ENCODE results near the gene SUCO. TPM values are rescaled to one million over a fixed set of nuclear protein-coding genes. Genes with fewer than 3 reads are reported as not detected.
"Not testable (repeated sequence)": the region's sequence is repeated elsewhere in the genome, so short reads cannot be mapped to it uniquely, and the experiment has no call there.

Gene SUCO
- total RNA-seq, 1 donor from 2014 or later, result 40.4 TPM

- no peak overlapping the region for H3K27ac Mint-ChIP-seq
- H3K27me3 Mint-ChIP-seq (ENCODE audit: insufficient read depth), result no peaks in the 10 kb centered on the region
- no peak for DNase-seq (ENCODE audit: low spot score)
- intact Hi-C loops (cut with micrococcal nuclease), result no loop called here
- H3K4me1 Mint-ChIP-seq (ENCODE audit: low read depth), result peaks cover 24% of the 10 kb centered on the region
- peaks cover 37% of the 10 kb centered on the region for H3K36me3 Mint-ChIP-seq (ENCODE audit: low read depth)
- no peak overlapping the region for H3K4me3 Mint-ChIP-seq
- H3K9me3 Mint-ChIP-seq, result no peaks in the 10 kb centered on the region
Measured at GRCh38 chr1:172607145-172607544, 74.2 kb downstream of the SUCO start.

DNA sequence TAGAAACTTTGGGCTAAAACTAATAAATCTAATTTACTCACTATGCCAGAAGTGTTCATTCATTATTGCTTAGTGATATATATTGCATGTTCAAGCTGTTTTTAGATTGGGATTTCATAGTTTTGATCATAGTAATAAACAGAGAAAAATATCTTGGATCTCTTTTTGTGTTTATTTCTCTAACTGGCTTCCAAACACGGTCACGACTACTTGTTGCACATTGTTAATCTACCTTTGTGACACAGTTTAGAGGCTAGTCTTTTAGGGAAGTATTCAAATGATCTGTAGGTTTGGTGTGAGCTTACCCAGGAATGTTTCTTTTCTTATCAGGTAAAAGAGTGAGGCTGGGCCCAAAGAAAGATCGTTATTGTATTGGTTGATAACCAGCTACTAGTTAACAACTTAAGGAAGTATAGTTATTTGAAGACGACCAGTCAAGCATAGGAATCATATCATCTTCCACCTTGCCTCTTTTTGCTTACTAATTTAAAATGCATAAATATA, 75.2 kb downstream of the SUCO start:
- Mint-ChIP-seq H3K27me3 (ENCODE audit: insufficient read depth) (no peaks in the 10 kb centered on the region), H3K36me3 (ENCODE audit: low read depth) (peaks cover 35% of the 10 kb centered on the region), H3K27ac (no peak overlapping the region), H3K4me3 (no peak overlapping the region), H3K4me1 (ENCODE audit: low read depth) (peaks cover 24% of the 10 kb centered on the region), H3K9me3 (peaks cover under 1% of the 10 kb centered on the region)
- intact Hi-C loops (cut with micrococcal nuclease), result loop anchor here (2.0 kb wide), 1 partner anchor 19 kb away; no protein-coding TSS in a partner anchor
- no peak for DNase-seq (ENCODE audit: low spot score)

- intact Hi-C loops (cut with micrococcal nuclease), result loop anchor here (1.0 to 2.0 kb wide), 4 partner anchors 17 to 119 kb away; partner anchors contain the start of gene FASLG
- H3K9me3 Mint-ChIP-seq, result peaks cover 4% of the 10 kb centered on the region
- H3K27ac Mint-ChIP-seq, result no peak overlapping the region
- DNase-seq (ENCODE audit: low spot score), result no peak
- peaks cover 36% of the 10 kb centered on the region for H3K36me3 Mint-ChIP-seq (ENCODE audit: low read depth)
- no peak overlapping the region for H3K4me3 Mint-ChIP-seq
- H3K27me3 Mint-ChIP-seq (ENCODE audit: insufficient read depth), result no peaks in the 10 kb centered on the region
- peaks cover 24% of the 10 kb centered on the region for H3K4me1 Mint-ChIP-seq (ENCODE audit: low read depth)
Measured at GRCh38 chr1:172609528-172609927, 76.6 kb downstream of the SUCO start.

- peaks cover 39% of the 10 kb centered on the region for H3K36me3 Mint-ChIP-seq (ENCODE audit: low read depth)
- H3K27me3 Mint-ChIP-seq (ENCODE audit: insufficient read depth), result no peaks in the 10 kb centered on the region
- no peak overlapping the region for H3K4me3 Mint-ChIP-seq
- intact Hi-C loops (cut with micrococcal nuclease), result loop anchor here (5.0 kb wide), 1 partner anchor 35 kb away; no protein-coding TSS in a partner anchor
- peaks cover 24% of the 10 kb centered on the region for H3K4me1 Mint-ChIP-seq (ENCODE audit: low read depth)
- DNase-seq (ENCODE audit: low spot score), result no peak
- peaks cover 27% of the 10 kb centered on the region for H3K9me3 Mint-ChIP-seq
- no peak overlapping the region for H3K27ac Mint-ChIP-seq
Measured at GRCh38 chr1:172612478-172612877, 79.5 kb downstream of the SUCO start.

GRCh38 chr1:172613294-172613693, 80.3 kb downstream of the SUCO start:
- DNase-seq (ENCODE audit: low spot score), result no peak
- intact Hi-C loops (cut with micrococcal nuclease), result loop anchor here (5.0 kb wide), 1 partner anchor 34 kb away; no protein-coding TSS in a partner anchor
- peaks cover 34% of the 10 kb centered on the region for H3K9me3 Mint-ChIP-seq
- H3K4me3 Mint-ChIP-seq, result no peak overlapping the region
- H3K27me3 Mint-ChIP-seq (ENCODE audit: insufficient read depth), result no peaks in the 10 kb centered on the region
- peaks cover 24% of the 10 kb centered on the region for H3K4me1 Mint-ChIP-seq (ENCODE audit: low read depth)
- no peak overlapping the region for H3K27ac Mint-ChIP-seq
- H3K36me3 Mint-ChIP-seq (ENCODE audit: low read depth), result peaks cover 40% of the 10 kb centered on the region

- intact Hi-C loops (cut with micrococcal nuclease), result no loop called here
- peaks cover 57% of the 10 kb centered on the region for H3K9me3 Mint-ChIP-seq
Measured at GRCh38 chr1:172616195-172616594, 83.2 kb downstream of the SUCO start.

GRCh38 chr1:172616636-172617035, 83.7 kb downstream of the SUCO start:
- H3K36me3 Mint-ChIP-seq (ENCODE audit: low read depth), result peaks cover 18% of the 10 kb centered on the region
- H3K4me3 Mint-ChIP-seq, result no peak overlapping the region
- no peak for DNase-seq (ENCODE audit: low spot score)
- no peak overlapping the region for H3K27ac Mint-ChIP-seq
- H3K4me1 Mint-ChIP-seq (ENCODE audit: low read depth), result no peaks in the 10 kb centered on the region
- H3K9me3 Mint-ChIP-seq, result peaks cover 62% of the 10 kb centered on the region
- no peaks in the 10 kb centered on the region for H3K27me3 Mint-ChIP-seq (ENCODE audit: insufficient read depth)
- intact Hi-C loops (cut with micrococcal nuclease), result no loop called here

More at GRCh38 chr1:172616195-172616594, 83.2 kb downstream of the SUCO start:
- no peak for DNase-seq (ENCODE audit: low spot score)
- no peak overlapping the region for H3K4me3 Mint-ChIP-seq
- peaks cover 22% of the 10 kb centered on the region for H3K36me3 Mint-ChIP-seq (ENCODE audit: low read depth)
- H3K27ac Mint-ChIP-seq, result no peak overlapping the region
- peaks cover 4% of the 10 kb centered on the region for H3K4me1 Mint-ChIP-seq (ENCODE audit: low read depth)
- no peaks in the 10 kb centered on the region for H3K27me3 Mint-ChIP-seq (ENCODE audit: insufficient read depth)

GRCh38 chr1:172620603-172621002, 87.7 kb downstream of the SUCO start:
- intact Hi-C loops (cut with micrococcal nuclease); H3K4me1 Mint-ChIP-seq (ENCODE audit: low read depth); H3K27me3 Mint-ChIP-seq (ENCODE audit: insufficient read depth); H3K27ac Mint-ChIP-seq; H3K4me3 Mint-ChIP-seq; DNase-seq (ENCODE audit: low spot score): not testable (repeated sequence)
- peaks cover 63% of the 10 kb centered on the region for H3K9me3 Mint-ChIP-seq
- H3K36me3 Mint-ChIP-seq (ENCODE audit: low read depth), result peaks cover 17% of the 10 kb centered on the region

DNA sequence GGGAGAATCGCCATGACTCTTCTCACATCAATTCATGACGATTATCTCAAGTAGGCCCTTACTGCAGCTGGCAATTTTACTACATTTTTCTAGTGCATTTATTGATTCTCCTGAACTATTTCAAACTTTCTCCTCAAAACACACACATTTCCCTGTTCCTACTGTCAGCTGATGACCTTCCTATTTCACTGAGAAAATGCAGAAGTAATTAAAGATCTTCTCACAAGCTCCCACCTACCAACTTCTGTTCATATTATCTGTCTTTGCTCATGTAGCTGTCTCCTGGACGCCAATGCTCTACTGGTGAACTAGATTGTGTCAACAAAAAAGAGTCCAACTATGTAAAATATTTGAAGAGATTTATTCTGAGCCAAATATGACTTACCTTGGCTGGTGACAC, 89.6 kb downstream of the SUCO start:
- peaks cover 11% of the 10 kb centered on the region for H3K36me3 Mint-ChIP-seq (ENCODE audit: low read depth)

GRCh38 chr1:172623748-172624147, 90.8 kb downstream of the SUCO start:
- H3K27ac Mint-ChIP-seq, result no peak overlapping the region
- intact Hi-C loops (cut with micrococcal nuclease), result no loop called here
- H3K4me3 Mint-ChIP-seq, result no peak overlapping the region
- no peak for DNase-seq (ENCODE audit: low spot score)
- peaks cover 34% of the 10 kb centered on the region for H3K9me3 Mint-ChIP-seq
- peaks cover 13% of the 10 kb centered on the region for H3K36me3 Mint-ChIP-seq (ENCODE audit: low read depth)
- peaks cover 10% of the 10 kb centered on the region for H3K4me1 Mint-ChIP-seq (ENCODE audit: low read depth)
- no peaks in the 10 kb centered on the region for H3K27me3 Mint-ChIP-seq (ENCODE audit: insufficient read depth)

More for the DNA sequence above, 89.6 kb downstream of the SUCO start:
- Mint-ChIP-seq H3K9me3 (peaks cover 45% of the 10 kb centered on the region), H3K4me3 (no peak overlapping the region), H3K27ac (no peak overlapping the region), H3K4me1 (ENCODE audit: low read depth) (peaks cover 3% of the 10 kb centered on the region), H3K27me3 (ENCODE audit: insufficient read depth) (no peaks in the 10 kb centered on the region)
- intact Hi-C loops (cut with micrococcal nuclease), result no loop called here
- DNase-seq (ENCODE audit: low spot score), result no peak

GRCh38 chr1:172626845-172627244, 93.9 kb downstream of the SUCO start:
- H3K4me3 Mint-ChIP-seq, result no peak overlapping the region
- DNase-seq (ENCODE audit: low spot score), result no peak
- peaks cover 3% of the 10 kb centered on the region for H3K27me3 Mint-ChIP-seq (ENCODE audit: insufficient read depth)
- H3K36me3 Mint-ChIP-seq (ENCODE audit: low read depth), result peaks cover 15% of the 10 kb centered on the region
- H3K27ac Mint-ChIP-seq, result no peak overlapping the region
- H3K9me3 Mint-ChIP-seq, result peaks cover 10% of the 10 kb centered on the region
- intact Hi-C loops (cut with micrococcal nuclease), result loop anchor here (2.0 kb wide), 1 partner anchor 18 kb away; no protein-coding TSS in a partner anchor
- H3K4me1 Mint-ChIP-seq (ENCODE audit: low read depth), result peaks cover 36% of the 10 kb centered on the region

DNA sequence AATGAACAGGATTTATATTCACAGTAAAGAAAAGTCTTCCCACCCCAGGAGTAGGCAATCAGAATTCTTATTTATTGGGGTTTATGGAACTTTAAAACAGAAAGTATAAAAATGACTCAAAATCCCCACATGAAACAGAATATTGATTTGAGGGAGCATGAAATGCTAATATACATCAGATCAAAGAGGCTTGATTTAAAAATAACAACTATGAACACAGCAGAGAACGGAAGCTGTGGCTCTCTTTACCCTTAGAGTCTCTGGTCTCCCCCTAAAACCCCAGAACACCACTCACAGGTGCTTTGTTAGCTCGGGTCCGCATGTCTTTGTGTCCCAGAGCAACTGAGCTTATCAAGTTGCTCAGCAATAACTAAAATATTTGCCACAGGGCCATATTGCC, 94.8 kb downstream of the SUCO start:
- H3K36me3 Mint-ChIP-seq (ENCODE audit: low read depth), result peaks cover 9% of the 10 kb centered on the region
- H3K4me1 Mint-ChIP-seq (ENCODE audit: low read depth), result peaks cover 43% of the 10 kb centered on the region
- no peak overlapping the region for H3K27ac Mint-ChIP-seq
- no peak for DNase-seq (ENCODE audit: low spot score)
- no peak overlapping the region for H3K4me3 Mint-ChIP-seq
- intact Hi-C loops (cut with micrococcal nuclease), result loop anchor here (2.0 kb wide), 1 partner anchor 19 kb away; no protein-coding TSS in a partner anchor
- H3K27me3 Mint-ChIP-seq (ENCODE audit: insufficient read depth), result peaks cover 5% of the 10 kb centered on the region
- H3K9me3 Mint-ChIP-seq, result peaks cover 3% of the 10 kb centered on the region

- intact Hi-C loops (cut with micrococcal nuclease), result no loop called here
- DNase-seq (ENCODE audit: low spot score), result no peak
- H3K36me3 Mint-ChIP-seq (ENCODE audit: low read depth), result peaks cover 6% of the 10 kb centered on the region
- peaks cover 5% of the 10 kb centered on the region for H3K27me3 Mint-ChIP-seq (ENCODE audit: insufficient read depth)
- H3K9me3 Mint-ChIP-seq, result no peaks in the 10 kb centered on the region
- peaks cover 43% of the 10 kb centered on the region for H3K4me1 Mint-ChIP-seq (ENCODE audit: low read depth)
- no peak overlapping the region for H3K4me3 Mint-ChIP-seq
- no peak overlapping the region for H3K27ac Mint-ChIP-seq
Measured at GRCh38 chr1:172628401-172628800, 95.5 kb downstream of the SUCO start.

Data from activated T-helper 1 cell treated with anti-CD3 and anti-CD28 coated beads, Interleukin-12 subunit alpha, Interleukin-12 subunit beta, Interleukin-2, Interleukin-4 antibody, amounts not matched to agents 30 ng/mL and 10 ng/mL and 1 ng/mL, durations not matched to agents 14 hours and 24 hours and 36 hours (primary cell).